Measurements from ENCODE around the gene HOMER1.
"Not testable (repeated sequence)": the region's sequence is repeated elsewhere in the genome, so short reads cannot be mapped to it uniquely, and the experiment has no call there.

Gene HOMER1

DNA sequence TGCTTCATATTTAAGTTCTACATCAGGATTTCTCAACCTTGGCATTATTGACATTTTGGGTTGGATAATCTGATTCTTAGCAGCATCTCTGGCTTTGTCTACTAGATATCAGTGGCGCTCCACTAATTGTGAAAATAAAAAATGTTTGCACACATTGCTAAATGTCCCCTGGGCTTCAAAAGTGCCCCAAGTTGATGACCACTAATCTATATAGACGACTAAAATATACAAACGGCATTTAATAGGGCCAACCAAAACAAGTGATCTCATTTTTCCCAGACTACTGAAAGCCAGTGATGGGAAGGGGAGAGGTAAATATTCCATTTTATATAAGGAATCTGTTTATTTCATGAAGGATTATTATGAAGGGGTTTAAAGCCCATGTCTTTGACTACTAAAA lies 118.6 kb downstream of the HOMER1 start:
- Mint-ChIP-seq H3K9me3 (no peaks in the 10 kb centered on the region), H3K27ac (no peak overlapping the region), H3K4me1 (ENCODE audit: low read depth) (no peaks in the 10 kb centered on the region), H3K36me3 (ENCODE audit: low read depth) (peaks cover 28% of the 10 kb centered on the region), H3K27me3 (no peaks in the 10 kb centered on the region), H3K4me3 (no peak overlapping the region)
- DNase-seq = no peak

DNA sequence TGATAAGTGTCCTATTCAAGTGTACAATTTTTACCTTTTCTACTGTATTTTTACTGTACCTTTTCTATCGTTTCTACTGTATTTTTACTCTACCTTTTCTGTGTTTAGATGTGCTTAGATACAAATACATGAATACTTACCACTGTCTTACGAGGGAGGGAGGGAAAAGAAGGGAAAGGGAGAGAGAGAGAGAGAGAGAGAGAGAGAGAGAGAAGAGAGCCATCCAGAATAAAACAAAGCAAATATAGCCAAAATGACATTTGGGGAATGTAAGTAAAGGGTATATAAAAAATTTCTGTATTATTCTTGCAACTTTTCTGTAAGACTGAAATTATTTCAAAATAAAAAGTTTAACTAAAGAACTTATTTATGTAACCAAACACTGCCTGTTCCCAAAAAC lies 121.2 kb downstream of the HOMER1 start:
- DNase-seq = no peak
- H3K36me3 Mint-ChIP-seq (ENCODE audit: low read depth) = peaks cover 28% of the 10 kb centered on the region
- no peak overlapping the region for H3K4me3 Mint-ChIP-seq
- H3K27ac Mint-ChIP-seq = no peak overlapping the region
- no peaks in the 10 kb centered on the region for H3K9me3 Mint-ChIP-seq
- H3K27me3 Mint-ChIP-seq = no peaks in the 10 kb centered on the region
- H3K4me1 Mint-ChIP-seq (ENCODE audit: low read depth) = no peaks in the 10 kb centered on the region

DNA sequence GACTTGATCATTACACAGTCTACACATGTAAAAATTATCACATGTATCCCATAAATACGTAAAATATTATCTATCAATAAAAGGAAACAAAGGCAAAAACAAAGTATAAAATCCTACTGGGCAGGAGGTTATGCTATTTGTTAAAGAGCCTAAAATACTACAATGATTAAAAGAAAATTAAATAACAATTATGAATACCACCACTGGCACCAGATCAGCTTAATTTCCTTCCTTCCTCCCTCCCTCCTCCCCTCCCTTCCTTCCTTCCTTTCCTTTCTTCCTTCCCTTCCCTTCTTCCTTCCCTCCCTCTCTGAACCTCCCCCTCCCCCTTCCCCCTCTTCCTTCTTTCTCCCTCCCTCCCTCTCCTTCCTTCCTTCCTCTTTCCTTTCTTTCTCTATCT lies 127.3 kb downstream of the HOMER1 start:
- no peaks in the 10 kb centered on the region for H3K27me3 Mint-ChIP-seq
- no peaks in the 10 kb centered on the region for H3K4me1 Mint-ChIP-seq (ENCODE audit: low read depth)
- no peak overlapping the region for H3K4me3 Mint-ChIP-seq
- no peak overlapping the region for H3K27ac Mint-ChIP-seq
- H3K9me3 Mint-ChIP-seq = peaks cover 22% of the 10 kb centered on the region
- peaks cover 33% of the 10 kb centered on the region for H3K36me3 Mint-ChIP-seq (ENCODE audit: low read depth)
- no peak for DNase-seq

DNA sequence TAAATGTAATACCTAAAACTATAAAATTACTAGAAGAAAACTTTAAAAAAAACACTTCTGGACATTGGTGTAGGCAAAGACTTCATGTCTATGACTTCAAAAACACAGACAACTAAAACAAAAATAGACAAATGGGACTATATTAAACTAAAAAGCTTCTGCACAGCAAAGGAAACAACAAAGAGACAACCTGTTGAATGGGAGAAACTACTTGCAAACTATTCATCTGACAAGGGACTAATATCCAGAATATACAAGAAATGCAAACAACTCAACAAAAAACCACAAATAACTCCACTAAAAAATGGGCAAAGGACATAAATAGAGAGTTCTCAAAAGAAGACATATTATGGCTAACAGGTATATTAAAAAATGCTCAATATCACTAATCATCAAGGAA lies 128.8 kb downstream of the HOMER1 start:
- not testable (repeated sequence) for H3K27ac Mint-ChIP-seq; H3K4me1 Mint-ChIP-seq (ENCODE audit: low read depth); H3K27me3 Mint-ChIP-seq; DNase-seq; H3K4me3 Mint-ChIP-seq
- H3K36me3 Mint-ChIP-seq (ENCODE audit: low read depth) = peaks cover 36% of the 10 kb centered on the region
- peaks cover 31% of the 10 kb centered on the region for H3K9me3 Mint-ChIP-seq

DNA sequence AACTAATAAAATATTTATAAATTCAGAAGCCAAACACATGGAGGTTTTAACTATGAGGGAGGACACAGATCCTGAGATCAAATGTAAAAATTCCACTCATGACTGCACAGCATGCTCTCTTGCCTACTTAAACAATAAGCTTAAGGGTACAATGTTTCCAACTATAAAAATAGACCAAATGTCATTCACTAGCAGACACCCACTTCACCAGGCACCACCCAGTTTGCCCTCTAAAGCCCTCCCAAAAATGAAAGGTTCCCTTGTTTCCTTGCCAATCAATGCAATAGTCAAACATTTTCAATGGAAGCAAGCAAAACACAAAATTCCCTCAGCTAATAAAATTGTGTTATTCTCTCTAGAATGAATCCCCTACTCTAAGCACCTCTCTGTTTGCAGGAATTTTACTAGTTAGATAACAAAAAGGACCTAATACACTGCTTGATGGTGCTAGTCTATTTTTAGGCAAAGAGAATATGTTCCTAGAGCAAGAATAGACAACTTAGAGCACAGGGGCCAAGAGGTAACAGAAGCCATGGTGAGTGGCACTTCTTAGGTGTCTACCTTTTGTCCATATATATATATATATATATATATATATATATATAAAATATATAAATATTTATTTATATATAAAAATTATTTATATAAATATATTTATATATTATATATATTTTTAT lies 135.3 kb downstream of the HOMER1 start:
- Mint-ChIP-seq H3K4me3 (no peak overlapping the region), H3K27me3 (no peaks in the 10 kb centered on the region), H3K36me3 (ENCODE audit: low read depth) (peaks cover 35% of the 10 kb centered on the region), H3K9me3 (peaks cover 25% of the 10 kb centered on the region), H3K27ac (no peak overlapping the region), H3K4me1 (ENCODE audit: low read depth) (no peaks in the 10 kb centered on the region)
- no peak for DNase-seq

DNA sequence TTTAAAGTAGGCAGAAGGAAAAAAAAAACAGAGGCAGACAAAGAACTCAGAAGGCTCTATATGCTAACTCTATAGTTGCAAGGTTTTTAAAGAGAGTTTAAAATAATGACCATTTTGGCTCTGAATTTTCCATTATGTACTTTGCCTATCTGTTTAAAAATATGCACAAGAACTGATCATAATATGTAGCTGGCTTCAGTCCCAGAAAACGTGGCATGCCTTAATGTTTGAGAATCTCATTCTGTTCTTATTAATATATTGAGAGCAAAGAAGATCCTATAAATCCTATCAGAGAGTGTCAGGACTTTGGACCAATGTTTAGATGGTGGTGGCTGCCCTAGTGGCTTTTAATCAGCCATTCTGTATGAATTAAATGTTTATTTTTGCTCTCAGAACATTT lies 156.5 kb downstream of the HOMER1 start:
- H3K36me3 Mint-ChIP-seq (ENCODE audit: low read depth) = no peaks in the 10 kb centered on the region
- no peak overlapping the region for H3K27ac Mint-ChIP-seq
- DNase-seq = no peak
- no peaks in the 10 kb centered on the region for H3K4me1 Mint-ChIP-seq (ENCODE audit: low read depth)
- H3K9me3 Mint-ChIP-seq = no peaks in the 10 kb centered on the region
- H3K4me3 Mint-ChIP-seq = no peak overlapping the region
- peaks cover 5% of the 10 kb centered on the region for H3K27me3 Mint-ChIP-seq

DNA sequence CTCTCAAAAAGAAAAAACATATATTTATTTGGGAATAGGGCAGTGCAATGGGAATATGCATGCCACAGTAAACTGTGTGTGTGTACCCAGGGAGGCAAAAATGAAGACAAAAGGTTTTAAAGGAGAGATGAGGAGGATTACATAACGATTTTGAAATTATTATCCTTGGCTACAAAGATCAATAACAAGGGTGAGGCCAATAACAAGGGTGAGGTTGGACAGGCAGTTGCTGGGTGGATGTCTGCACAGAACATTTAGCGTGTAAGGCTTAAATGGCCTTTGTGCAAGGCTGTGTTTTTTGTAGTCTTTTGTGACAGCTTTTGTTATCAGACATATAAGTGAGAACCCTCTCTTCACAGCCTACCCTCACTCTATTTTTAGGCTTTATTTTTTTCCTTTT lies 164.1 kb downstream of the HOMER1 start:
- no peaks in the 10 kb centered on the region for H3K27me3 Mint-ChIP-seq
- no peak overlapping the region for H3K27ac Mint-ChIP-seq
- H3K36me3 Mint-ChIP-seq (ENCODE audit: low read depth) = no peaks in the 10 kb centered on the region
- no peak for DNase-seq
- H3K4me1 Mint-ChIP-seq (ENCODE audit: low read depth) = no peaks in the 10 kb centered on the region
- H3K4me3 Mint-ChIP-seq = no peak overlapping the region
- no peaks in the 10 kb centered on the region for H3K9me3 Mint-ChIP-seq

DNA sequence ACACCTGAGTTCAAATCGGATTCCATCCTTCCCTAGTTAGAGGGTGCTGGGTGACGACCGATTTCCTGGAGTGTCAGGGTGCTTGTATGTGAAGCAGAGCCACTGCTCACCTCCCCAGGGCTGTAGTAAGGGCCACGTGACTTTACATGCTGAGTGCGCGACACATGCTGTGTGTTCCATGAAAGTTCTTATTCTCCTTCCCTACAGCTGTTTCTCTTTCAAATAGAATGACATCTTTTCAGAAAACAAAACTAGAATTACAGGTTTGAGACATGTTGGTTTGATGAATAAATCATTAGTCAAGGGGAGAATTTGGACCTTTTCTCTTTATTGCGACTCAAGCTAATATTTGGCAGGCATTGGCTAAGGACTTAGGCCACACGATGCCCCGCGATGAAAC lies 164.9 kb downstream of the HOMER1 start:
- H3K9me3 Mint-ChIP-seq = no peaks in the 10 kb centered on the region
- H3K4me1 Mint-ChIP-seq (ENCODE audit: low read depth) = no peaks in the 10 kb centered on the region
- no peak overlapping the region for H3K4me3 Mint-ChIP-seq
- H3K27ac Mint-ChIP-seq = no peak overlapping the region
- no peak for DNase-seq
- H3K27me3 Mint-ChIP-seq = no peaks in the 10 kb centered on the region
- H3K36me3 Mint-ChIP-seq (ENCODE audit: low read depth) = no peaks in the 10 kb centered on the region

DNA sequence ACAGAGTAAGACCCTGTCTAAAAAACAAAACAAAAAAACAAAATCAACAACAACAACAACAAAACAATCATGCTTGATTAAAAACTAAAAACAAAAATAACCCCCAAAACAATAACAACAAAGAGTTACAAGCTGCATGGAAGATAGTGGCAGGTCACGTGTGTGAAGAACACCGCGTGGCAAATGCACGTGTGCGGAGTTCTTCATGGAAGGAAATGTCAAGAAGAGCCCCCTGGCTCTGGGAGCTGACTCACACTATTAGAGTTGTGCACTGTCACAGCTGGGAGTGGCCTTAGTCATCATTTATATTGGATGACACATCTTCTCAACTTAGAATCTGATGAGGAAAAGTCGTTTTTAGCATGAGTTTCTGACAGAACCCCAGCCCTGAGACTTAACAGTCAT lies 167.5 kb downstream of the HOMER1 start:
- DNase-seq = no peak
- H3K4me1 Mint-ChIP-seq (ENCODE audit: low read depth) = no peaks in the 10 kb centered on the region

DNA sequence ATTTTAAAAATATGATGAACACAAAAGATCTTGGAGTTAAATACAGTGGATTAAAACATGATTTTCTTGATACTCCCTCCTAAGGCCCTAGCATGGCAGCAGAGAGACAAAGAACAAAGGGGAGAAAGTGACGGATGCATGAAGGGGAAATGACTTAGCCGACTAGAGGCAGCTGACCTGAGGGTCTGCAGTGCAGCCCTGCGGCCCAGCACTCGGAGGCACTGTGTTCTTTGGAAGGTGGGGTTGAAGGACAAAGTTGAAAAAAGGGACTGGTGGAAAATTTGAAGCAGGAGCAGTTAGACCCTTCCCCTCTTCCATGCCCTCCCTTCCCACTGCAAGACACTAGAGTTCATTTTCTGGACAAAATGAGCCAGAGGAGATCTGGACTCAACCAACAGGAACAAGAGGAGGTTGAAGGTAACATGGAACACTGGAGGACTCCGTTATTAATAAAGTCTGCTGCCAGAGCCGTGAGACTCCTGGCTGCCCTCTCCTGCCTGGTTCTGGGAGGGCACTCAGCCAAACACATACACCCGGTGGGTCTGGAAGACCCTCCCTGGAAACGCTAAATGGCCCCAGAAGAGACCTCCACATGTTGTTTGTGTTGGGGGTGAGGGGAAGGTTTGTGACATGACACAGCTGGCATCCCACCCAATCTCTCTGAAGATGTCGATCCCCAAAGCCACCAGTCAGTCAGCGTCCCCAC lies 179.9 kb downstream of the HOMER1 start:
- Mint-ChIP-seq H3K36me3 (ENCODE audit: low read depth) (no peaks in the 10 kb centered on the region), H3K4me1 (ENCODE audit: low read depth) (no peaks in the 10 kb centered on the region), H3K4me3 (no peak overlapping the region), H3K9me3 (peaks cover 5% of the 10 kb centered on the region), H3K27me3 (peaks cover 17% of the 10 kb centered on the region), H3K27ac (no peak overlapping the region)
- no peak for DNase-seq

More for the DNA sequence above, 167.5 kb downstream of the HOMER1 start:
- Mint-ChIP-seq H3K27ac (no peak overlapping the region), H3K27me3 (peaks cover 8% of the 10 kb centered on the region), H3K36me3 (ENCODE audit: low read depth) (no peaks in the 10 kb centered on the region), H3K4me3 (no peak overlapping the region), H3K9me3 (no peaks in the 10 kb centered on the region)

DNA sequence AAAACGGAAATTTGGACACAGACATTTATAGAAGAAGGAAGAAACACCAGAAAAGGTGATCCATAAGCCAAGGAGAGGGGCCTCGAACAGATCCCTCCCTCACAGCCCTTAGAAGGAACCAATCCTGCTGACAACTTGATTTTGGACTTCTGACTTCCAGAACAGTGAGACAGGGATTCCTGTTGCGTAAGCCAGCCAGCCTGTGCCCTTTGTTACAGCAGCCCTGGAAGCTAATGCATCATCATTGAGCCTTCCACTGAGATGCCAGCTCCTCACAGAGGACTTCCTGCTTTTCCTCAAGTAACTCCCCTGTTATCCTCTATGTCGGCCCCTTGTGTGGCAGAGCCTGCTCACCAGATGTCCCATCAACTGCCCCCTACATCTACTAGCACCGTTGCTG lies 183.9 kb downstream of the HOMER1 start:
- Mint-ChIP-seq H3K4me1 (ENCODE audit: low read depth) (no peaks in the 10 kb centered on the region), H3K36me3 (ENCODE audit: low read depth) (no peaks in the 10 kb centered on the region), H3K27ac (no peak overlapping the region), H3K27me3 (no peaks in the 10 kb centered on the region), H3K9me3 (peaks cover 2% of the 10 kb centered on the region), H3K4me3 (no peak overlapping the region)
- no peak for DNase-seq

DNA sequence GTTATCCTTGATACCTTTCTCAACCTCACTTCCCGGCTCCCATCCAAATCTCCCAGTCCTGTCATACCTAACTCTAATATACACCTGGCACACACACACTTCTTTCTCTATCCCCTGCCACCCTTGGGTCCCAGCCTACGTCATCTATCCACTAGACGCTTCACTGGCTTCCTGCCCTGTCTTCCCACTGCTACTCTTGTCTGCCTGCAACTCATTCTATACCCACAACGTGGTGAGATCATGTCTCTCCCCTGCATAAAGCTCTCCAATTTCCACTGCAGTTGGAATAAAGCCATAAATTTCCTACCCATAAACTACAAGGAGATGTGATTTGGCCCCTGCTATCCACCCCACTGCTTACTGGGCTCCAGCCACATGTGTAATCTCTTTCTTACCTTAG lies 184.5 kb downstream of the HOMER1 start:
- H3K9me3 Mint-ChIP-seq = no peaks in the 10 kb centered on the region
- H3K4me3 Mint-ChIP-seq = no peak overlapping the region
- no peak overlapping the region for H3K27ac Mint-ChIP-seq
- no peak for DNase-seq
- H3K4me1 Mint-ChIP-seq (ENCODE audit: low read depth) = no peaks in the 10 kb centered on the region
- H3K27me3 Mint-ChIP-seq = no peaks in the 10 kb centered on the region
- H3K36me3 Mint-ChIP-seq (ENCODE audit: low read depth) = no peaks in the 10 kb centered on the region
